ENCODE results near the gene TLE4. TPM values are rescaled to one million over a fixed set of nuclear protein-coding genes. Genes with fewer than 3 reads are reported as not detected.

TLE4 gene
- total and polyA plus RNA-seq, 2 experiments from 2014 or later = 45.8 to 72.9 TPM

DNA sequence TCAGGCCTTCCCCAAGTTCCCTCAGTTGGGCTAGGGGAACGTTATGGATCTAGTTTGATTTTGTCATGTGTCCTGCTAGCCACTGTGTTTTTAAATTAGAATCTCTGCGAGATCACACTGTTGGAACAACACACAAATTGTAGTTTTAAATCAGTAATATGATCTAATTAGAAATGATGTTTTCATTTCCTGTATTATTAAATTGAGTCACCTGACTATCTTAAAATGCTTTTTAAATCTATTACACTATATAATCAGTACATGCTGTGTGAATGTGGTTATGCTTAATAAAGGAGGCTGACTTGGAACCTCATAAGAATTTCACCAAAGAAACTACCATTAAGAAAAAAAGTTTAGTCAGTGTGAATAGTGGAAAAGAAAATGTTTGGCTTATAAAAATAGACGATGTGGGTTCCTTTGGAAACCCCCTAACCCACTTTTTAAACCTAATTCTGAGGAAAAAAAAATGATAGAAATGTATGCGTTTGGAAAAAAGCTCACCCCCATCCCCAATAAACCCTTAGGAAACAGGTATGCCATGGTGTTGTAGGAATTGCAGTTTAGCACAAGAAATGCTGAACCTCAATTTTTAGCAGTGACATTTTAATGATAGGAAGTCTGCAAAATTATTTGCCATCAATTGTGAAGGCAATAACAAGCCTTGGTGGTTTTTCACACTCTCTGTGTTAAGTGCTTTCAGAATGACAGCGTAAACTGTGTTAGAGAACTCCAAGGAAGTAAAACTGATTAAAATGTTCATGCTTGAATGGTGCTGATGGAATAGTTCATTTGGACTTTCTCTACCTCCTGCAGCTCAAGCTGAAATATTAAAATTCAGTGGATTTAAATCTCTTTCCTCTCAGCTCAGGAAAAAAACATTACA, 59.0 kb downstream of the TLE4 start:
- Histone ChIP-seq H3K4me1 (ENCODE audit: insufficient read depth) (peaks cover 45% of the 10 kb centered on the region), H4K20me1 (replicated peaks; ENCODE audit: insufficient read depth) (peaks cover 5% of the 10 kb centered on the region; the same call in 1 of the 2 replicates), H3K27ac (ENCODE audit: low read depth) (no peak overlapping the region), H3K9me2 (ENCODE audit: insufficient read depth) (no peaks in the 10 kb centered on the region), H3F3A (replicated peaks; ENCODE audit: low read depth) (no peaks in the 10 kb centered on the region), H2AFZ (no peak overlapping the region), H3K27me3 (ENCODE audit: insufficient read depth) (no peaks in the 10 kb centered on the region), H3K4me3 (no peak overlapping the region), H3K4me2 (no peak overlapping the region), H3K36me3 (ENCODE audit: insufficient read depth) (no peaks in the 10 kb centered on the region), H3K79me2 (replicated peaks; ENCODE audit: insufficient read depth) (peaks cover 27% of the 10 kb centered on the region)
- H3K9me3 Mint-ChIP-seq = no peaks in the 10 kb centered on the region
- H3K27me3 Mint-ChIP-seq (ENCODE audit: insufficient read depth, low read depth, poor library complexity) = peaks cover 2% of the 10 kb centered on the region
- DNase-seq (ENCODE audit: low spot score) (no peak), ATAC-seq (no peak)
- TF ChIP-seq, protein P1, sequence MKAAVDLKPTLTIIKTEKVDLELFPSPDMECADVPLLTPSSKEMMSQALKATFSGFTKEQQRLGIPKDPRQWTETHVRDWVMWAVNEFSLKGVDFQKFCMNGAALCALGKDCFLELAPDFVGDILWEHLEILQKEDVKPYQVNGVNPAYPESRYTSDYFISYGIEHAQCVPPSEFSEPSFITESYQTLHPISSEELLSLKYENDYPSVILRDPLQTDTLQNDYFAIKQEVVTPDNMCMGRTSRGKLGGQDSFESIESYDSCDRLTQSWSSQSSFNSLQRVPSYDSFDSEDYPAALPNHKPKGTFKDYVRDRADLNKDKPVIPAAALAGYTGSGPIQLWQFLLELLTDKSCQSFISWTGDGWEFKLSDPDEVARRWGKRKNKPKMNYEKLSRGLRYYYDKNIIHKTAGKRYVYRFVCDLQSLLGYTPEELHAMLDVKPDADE (IDR thresholded peaks at IDR 0.05) = no peak
- TF ChIP-seq, protein P2, sequence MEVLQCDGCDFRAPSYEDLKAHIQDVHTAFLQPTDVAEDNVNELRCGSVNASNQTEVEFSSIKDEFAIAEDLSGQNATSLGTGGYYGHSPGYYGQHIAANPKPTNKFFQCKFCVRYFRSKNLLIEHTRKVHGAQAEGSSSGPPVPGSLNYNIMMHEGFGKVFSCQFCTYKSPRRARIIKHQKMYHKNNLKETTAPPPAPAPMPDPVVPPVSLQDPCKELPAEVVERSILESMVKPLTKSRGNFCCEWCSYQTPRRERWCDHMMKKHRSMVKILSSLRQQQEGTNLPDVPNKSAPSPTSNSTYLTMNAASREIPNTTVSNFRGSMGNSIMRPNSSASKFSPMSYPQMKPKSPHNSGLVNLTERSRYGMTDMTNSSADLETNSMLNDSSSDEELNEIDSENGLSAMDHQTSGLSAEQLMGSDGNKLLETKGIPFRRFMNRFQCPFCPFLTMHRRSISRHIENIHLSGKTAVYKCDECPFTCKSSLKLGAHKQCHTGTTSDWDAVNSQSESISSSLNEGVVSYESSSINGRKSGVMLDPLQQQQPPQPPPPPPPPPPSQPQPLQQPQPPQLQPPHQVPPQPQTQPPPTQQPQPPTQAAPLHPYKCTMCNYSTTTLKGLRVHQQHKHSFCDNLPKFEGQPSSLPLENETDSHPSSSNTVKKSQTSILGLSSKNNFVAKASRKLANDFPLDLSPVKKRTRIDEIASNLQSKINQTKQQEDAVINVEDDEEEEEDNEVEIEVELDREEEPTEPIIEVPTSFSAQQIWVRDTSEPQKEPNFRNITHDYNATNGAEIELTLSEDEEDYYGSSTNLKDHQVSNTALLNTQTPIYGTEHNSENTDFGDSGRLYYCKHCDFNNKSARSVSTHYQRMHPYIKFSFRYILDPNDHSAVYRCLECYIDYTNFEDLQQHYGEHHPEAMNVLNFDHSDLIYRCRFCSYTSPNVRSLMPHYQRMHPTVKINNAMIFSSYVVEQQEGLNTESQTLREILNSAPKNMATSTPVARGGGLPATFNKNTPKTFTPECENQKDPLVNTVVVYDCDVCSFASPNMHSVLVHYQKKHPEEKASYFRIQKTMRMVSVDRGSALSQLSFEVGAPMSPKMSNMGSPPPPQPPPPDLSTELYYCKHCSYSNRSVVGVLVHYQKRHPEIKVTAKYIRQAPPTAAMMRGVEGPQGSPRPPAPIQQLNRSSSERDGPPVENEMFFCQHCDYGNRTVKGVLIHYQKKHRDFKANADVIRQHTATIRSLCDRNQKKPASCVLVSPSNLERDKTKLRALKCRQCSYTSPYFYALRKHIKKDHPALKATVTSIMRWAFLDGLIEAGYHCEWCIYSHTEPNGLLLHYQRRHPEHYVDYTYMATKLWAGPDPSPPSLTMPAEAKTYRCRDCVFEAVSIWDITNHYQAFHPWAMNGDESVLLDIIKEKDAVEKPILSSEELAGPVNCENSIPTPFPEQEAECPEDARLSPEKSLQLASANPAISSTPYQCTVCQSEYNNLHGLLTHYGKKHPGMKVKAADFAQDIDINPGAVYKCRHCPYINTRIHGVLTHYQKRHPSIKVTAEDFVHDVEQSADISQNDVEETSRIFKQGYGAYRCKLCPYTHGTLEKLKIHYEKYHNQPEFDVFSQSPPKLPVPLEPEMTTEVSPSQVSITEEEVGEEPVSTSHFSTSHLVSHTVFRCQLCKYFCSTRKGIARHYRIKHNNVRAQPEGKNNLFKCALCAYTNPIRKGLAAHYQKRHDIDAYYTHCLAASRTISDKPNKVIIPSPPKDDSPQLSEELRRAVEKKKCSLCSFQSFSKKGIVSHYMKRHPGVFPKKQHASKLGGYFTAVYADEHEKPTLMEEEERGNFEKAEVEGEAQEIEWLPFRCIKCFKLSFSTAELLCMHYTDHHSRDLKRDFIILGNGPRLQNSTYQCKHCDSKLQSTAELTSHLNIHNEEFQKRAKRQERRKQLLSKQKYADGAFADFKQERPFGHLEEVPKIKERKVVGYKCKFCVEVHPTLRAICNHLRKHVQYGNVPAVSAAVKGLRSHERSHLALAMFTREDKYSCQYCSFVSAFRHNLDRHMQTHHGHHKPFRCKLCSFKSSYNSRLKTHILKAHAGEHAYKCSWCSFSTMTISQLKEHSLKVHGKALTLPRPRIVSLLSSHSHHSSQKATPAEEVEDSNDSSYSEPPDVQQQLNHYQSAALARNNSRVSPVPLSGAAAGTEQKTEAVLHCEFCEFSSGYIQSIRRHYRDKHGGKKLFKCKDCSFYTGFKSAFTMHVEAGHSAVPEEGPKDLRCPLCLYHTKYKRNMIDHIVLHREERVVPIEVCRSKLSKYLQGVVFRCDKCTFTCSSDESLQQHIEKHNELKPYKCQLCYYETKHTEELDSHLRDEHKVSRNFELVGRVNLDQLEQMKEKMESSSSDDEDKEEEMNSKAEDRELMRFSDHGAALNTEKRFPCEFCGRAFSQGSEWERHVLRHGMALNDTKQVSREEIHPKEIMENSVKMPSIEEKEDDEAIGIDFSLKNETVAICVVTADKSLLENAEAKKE (CRISPR knock-in tag; IDR thresholded peaks at IDR 0.05) = no peak
- no peaks in the 10 kb centered on the region for H3K36me3 Mint-ChIP-seq (ENCODE audit: low read depth)
- H3K27ac Mint-ChIP-seq = no peak overlapping the region
- no peak overlapping the region for H3K4me3 Mint-ChIP-seq
- H3K4me1 Mint-ChIP-seq = peaks cover 62% of the 10 kb centered on the region

DNA sequence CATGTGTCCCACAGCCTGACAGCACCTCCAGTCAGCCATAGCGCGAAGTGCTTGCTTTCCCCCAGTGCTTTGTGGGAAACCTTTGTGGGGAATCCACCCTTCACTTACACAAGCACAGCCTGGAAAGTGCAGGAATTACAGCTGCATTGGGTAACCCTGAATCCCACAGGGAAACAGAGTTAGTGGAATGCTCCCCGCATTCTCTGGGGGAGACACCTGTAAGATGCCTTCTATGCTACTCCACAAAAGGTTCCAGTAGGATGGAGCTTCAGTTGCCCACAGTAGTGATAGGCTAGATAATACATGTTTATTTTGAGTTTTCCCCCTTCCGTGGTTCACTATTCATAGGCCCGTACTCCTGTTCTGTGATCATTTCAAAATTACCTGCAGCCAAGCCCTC, 60.3 kb downstream of the TLE4 start:
- Histone ChIP-seq H3K4me2 (no peak overlapping the region), H3K4me1 (ENCODE audit: insufficient read depth) (peaks cover 45% of the 10 kb centered on the region), H3K4me3 (no peak overlapping the region), H3K36me3 (ENCODE audit: insufficient read depth) (no peaks in the 10 kb centered on the region), H4K20me1 (replicated peaks; ENCODE audit: insufficient read depth) (peaks cover 5% of the 10 kb centered on the region; the same call in 1 of the 2 replicates), H3K27me3 (ENCODE audit: insufficient read depth) (no peaks in the 10 kb centered on the region), H3K79me2 (replicated peaks; ENCODE audit: insufficient read depth) (peaks cover 31% of the 10 kb centered on the region), H2AFZ (no peak overlapping the region), H3F3A (replicated peaks; ENCODE audit: low read depth) (no peaks in the 10 kb centered on the region), H3K27ac (ENCODE audit: low read depth) (no peak overlapping the region), H3K9me2 (ENCODE audit: insufficient read depth) (no peaks in the 10 kb centered on the region)
- ATAC-seq (peak; percentile 57; the same call in 2 of the 3 replicates), DNase-seq (ENCODE audit: low spot score) (no peak)
- H3K9me3 Mint-ChIP-seq = no peaks in the 10 kb centered on the region
- H3K27me3 Mint-ChIP-seq (ENCODE audit: insufficient read depth, low read depth, poor library complexity) = peaks cover 3% of the 10 kb centered on the region
- H3K36me3 Mint-ChIP-seq (ENCODE audit: low read depth) = no peaks in the 10 kb centered on the region
- H3K27ac Mint-ChIP-seq = 0 out of 2 replicates have a peak overlapping the region, but pooled peaks have one; percentile 4
- peaks cover 62% of the 10 kb centered on the region for H3K4me1 Mint-ChIP-seq
- no peak overlapping the region for H3K4me3 Mint-ChIP-seq
- no peak for TF ChIP-seq EZH2phosphoT487 (IDR thresholded peaks at IDR 0.05; ENCODE audit: unreplicated experiment)
- no peak for TF ChIP-seq ZNF114 (CRISPR knock-in tag; IDR thresholded peaks at IDR 0.05)
- TF ChIP-seq ZNF331 (CRISPR knock-in tag; IDR thresholded peaks at IDR 0.05; ENCODE audit: low read depth) = no peak
- TF ChIP-seq, protein P3, sequence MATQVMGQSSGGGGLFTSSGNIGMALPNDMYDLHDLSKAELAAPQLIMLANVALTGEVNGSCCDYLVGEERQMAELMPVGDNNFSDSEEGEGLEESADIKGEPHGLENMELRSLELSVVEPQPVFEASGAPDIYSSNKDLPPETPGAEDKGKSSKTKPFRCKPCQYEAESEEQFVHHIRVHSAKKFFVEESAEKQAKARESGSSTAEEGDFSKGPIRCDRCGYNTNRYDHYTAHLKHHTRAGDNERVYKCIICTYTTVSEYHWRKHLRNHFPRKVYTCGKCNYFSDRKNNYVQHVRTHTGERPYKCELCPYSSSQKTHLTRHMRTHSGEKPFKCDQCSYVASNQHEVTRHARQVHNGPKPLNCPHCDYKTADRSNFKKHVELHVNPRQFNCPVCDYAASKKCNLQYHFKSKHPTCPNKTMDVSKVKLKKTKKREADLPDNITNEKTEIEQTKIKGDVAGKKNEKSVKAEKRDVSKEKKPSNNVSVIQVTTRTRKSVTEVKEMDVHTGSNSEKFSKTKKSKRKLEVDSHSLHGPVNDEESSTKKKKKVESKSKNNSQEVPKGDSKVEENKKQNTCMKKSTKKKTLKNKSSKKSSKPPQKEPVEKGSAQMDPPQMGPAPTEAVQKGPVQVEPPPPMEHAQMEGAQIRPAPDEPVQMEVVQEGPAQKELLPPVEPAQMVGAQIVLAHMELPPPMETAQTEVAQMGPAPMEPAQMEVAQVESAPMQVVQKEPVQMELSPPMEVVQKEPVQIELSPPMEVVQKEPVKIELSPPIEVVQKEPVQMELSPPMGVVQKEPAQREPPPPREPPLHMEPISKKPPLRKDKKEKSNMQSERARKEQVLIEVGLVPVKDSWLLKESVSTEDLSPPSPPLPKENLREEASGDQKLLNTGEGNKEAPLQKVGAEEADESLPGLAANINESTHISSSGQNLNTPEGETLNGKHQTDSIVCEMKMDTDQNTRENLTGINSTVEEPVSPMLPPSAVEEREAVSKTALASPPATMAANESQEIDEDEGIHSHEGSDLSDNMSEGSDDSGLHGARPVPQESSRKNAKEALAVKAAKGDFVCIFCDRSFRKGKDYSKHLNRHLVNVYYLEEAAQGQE (IDR thresholded peaks at IDR 0.05; ENCODE audit: unreplicated experiment) = no peak
- TF ChIP-seq, protein P4, sequence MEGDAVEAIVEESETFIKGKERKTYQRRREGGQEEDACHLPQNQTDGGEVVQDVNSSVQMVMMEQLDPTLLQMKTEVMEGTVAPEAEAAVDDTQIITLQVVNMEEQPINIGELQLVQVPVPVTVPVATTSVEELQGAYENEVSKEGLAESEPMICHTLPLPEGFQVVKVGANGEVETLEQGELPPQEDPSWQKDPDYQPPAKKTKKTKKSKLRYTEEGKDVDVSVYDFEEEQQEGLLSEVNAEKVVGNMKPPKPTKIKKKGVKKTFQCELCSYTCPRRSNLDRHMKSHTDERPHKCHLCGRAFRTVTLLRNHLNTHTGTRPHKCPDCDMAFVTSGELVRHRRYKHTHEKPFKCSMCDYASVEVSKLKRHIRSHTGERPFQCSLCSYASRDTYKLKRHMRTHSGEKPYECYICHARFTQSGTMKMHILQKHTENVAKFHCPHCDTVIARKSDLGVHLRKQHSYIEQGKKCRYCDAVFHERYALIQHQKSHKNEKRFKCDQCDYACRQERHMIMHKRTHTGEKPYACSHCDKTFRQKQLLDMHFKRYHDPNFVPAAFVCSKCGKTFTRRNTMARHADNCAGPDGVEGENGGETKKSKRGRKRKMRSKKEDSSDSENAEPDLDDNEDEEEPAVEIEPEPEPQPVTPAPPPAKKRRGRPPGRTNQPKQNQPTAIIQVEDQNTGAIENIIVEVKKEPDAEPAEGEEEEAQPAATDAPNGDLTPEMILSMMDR (conservative IDR thresholded peaks at IDR 0.05; ENCODE audit: low read depth in 2 of 2) = no peak

All from GM23338 (cell line).